GM10847 (cell line): ENCODE measurements around the gene SPATA32.

Experiments
- POLR2A ChIP-seq: IDR thresholded peaks from 2 replicates; pipeline ENCODE4 v1.6.1; 2011; ENCODE audit not compliant: insufficient read length; ENCODE audit errors: extremely low read depth

The SPATA32 gene

GRCh38 chr17:45266372-45266926 is 4.6 kb upstream of the SPATA32 start:
- TF ChIP-seq POLR2A, result no peak

- TF ChIP-seq POLR2A, result no peak
These were observed 3.9 kb upstream of the SPATA32 start for GRCh38 chr17:45265821-45266220.

GRCh38 chr17:45264988-45265387 is 3.1 kb upstream of the SPATA32 start:
- TF ChIP-seq POLR2A, result no peak

GRCh38 chr17:45264430-45264829 is 2.5 kb upstream of the SPATA32 start:
- no peak for TF ChIP-seq POLR2A

DNA sequence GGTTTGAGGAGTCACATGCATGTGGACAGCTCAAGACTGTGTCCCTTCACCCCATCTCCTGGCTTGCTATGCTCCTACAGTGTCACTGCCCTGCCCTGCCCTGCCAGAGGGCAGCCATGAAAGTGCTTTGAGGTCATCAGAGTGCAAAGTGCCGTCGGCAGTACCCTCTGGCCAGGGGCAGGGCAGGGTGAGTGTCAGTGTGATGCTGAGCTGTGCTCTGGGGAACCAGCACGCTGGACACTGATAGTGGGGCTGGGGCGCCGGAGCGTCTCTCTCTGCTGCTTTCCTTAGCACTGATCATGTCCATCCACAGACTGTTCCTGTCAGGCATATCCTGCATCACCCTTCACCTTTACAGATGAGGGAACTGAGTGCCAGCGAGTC is 1.6 kb upstream of the SPATA32 start:
- no peak for TF ChIP-seq POLR2A

DNA sequence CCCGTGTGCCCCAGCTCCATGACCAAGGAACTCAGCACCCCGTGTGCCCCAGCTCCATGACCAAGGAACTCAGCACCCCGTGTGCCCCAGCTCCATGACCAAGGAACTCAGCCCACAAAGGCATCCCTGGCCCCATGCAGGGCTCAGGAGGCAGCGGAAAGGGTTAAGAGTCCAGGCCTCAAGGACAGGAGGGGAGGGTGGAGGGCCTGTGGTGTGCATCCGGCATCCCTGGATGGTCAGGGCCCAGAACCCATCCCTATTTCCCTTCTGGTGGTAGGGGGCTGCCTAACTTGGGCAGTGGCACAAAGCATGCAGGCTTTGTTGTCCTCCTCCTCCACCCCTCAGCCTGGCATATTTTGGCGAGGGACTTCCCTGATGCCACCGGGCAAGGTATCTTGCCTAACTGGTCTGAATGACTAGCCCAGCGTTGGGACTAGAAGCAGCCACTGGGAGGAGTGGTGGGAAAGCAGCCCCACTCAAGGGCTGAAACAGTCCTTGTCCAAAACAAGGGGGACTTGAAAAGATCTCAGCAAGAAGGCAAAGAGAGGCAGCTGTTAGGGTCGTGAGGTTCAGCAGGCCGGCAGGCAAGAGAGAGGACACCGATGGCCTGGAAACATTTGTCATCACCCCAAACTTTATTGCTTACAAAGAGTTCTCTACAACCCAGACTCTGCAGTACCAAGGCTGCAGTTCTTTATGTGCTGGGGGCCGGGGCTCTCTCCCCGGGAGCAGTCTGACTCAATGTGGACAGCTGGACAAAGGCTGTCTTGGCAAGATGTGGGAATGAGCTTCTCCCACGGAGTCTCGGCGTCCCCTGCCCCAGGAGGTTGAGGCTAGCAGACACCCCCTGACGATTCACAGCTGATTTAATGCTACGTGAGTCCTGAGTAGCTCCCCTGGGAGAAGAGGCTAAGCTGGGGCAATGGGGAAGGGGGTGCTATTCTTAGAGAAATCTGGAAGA is 902 bp upstream of the SPATA32 start:
- TF ChIP-seq POLR2A, result no peak

DNA sequence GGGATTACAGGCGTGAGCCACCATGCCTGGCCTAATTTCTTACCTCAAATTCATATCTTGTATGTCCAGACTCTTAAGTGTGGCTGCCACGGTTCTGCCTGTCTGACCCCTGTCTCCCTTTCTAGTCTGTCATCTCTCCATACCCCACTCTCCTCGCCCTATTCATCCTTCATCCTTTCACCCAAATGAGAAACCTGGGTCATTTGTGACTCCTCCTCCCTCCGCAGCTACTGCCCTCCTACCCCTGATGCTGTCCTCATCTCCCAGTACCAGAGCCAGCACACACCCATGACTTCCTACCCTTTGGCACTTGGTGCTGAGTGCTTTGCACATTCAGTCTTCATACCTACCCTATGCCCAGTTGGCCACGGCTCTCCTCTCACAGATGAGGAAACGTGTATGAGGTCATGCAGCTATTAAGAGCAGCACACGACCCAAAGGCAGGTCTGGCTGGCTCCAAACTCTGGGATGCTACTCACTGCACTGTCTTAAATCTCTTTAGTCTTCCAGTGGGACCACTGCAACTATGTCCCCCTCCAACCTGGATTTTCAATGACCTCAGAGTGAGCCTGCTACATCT is 1.6 kb downstream of the SPATA32 start:
- no peak for TF ChIP-seq POLR2A

GRCh38 chr17:45258981-45259380 is 2.9 kb downstream of the SPATA32 start:
- TF ChIP-seq POLR2A, result no peak

DNA sequence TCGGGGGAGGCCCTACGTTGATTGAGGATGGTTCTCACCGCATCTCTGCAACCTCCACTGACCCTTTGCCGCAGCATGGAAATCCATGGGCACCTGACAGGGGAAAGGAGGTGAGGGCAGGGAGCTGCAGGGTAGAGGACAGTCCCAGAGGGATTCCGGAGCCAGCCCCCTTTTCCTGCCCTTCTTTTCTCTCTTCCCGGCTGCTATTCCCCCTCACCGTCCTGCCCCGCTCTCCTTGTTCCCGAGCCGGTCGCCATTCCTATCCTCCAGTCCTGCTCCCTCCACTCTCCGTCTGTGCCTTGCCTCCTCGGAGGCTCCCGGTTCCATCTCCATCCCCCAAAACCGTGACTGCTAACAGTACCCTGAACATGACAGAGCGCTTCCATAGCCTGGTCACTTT is 4.8 kb downstream of the SPATA32 start:
- TF ChIP-seq POLR2A, result no peak

DNA sequence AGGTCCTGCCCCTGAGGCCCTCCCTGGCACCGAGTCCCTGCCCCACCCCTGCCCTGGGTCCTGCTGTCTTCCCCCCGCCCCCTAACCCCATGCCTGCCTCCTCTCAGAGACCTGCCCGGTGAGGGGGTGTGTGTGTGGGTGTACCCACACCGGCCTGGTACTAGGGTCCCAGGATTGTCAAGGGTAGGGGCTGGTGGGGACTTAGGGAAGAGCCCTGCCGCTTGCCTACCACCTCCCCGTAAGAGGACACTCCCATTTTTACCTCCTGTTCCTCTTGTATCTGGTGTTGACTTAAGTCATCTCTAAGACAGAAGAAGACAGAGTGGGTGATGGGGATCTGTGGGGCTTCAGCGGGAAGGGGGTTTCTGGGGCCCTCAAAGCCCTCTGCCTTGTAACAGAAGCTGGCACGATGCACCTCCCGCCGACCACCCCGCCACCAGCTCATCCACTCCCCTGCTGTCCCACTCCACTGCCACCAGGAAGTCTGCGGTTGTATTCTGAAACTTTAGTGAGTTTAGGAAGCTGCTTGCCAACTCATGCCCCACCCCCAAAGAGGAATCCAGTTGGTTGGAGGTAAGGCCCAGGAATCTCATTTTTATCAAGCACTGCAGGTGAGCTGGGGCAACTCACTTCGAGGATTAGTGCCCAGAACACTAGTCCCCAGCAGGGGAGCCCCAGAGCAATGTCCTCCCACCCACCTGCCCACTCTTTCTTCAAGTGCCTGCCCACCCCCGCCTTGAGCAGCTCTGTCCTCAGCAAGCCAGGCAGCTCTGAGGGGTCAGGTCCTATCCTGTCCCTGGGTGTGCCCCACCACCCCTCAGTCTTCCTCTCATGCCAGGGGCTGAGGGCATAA is 5.6 kb downstream of the SPATA32 start:
- TF ChIP-seq POLR2A, result no peak

DNA sequence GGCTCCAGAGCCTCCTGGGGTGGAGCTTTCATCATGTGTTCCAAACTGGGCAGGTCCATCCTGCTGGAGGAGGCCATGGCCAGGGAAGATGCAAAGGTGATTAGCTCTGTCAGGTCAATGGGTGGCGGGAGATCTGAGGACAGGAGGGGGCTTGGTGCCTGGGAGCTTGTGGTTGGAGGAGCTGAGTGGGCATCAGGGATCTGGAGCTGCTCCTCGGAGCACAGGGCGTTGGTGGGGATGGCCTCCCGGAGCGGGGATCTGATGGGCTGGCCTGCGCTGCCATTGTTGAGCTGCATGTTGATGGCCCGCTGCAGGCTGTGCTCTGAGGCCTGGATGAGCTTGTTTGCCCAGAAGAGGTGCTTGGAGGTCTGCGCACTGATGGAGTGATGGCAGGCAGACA is 6.5 kb downstream of the SPATA32 start:
- no peak for TF ChIP-seq POLR2A

GRCh38 chr17:45253879-45254278 is 8.0 kb downstream of the SPATA32 start:
- no peak for TF ChIP-seq POLR2A

DNA sequence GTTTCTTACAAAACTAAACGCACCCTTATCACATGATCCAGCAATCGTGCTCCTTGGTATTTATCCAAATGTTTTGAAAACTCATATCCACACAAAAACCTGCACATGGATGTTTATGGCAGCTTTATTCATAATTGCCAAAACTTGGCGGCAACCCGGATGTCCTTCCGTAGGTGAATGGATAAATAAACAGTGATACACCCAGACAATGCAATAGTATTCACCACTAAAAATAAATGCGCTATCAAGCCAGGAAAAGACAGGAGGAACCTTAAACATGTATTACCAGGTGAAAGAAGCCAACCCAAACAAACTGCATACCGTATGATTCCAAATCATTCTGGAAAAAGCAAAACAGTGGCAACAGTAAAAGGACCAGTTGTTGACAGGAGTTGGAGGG is 10.0 kb downstream of the SPATA32 start:
- TF ChIP-seq POLR2A, result no peak

- peak; percentile 45 for TF ChIP-seq POLR2A
These were observed 13.5 kb downstream of the SPATA32 start for GRCh38 chr17:45248132-45248957.
